ENCODE measurements around the gene ANKRD13B. TPM values are rescaled to one million over a fixed set of nuclear protein-coding genes. Genes with fewer than 3 reads are reported as not detected.

Gene ANKRD13B
- total and polyA plus RNA-seq, 2 of the 13 experiments (the other 11 are each of a cell fraction or from before 2014, with no cell fraction given), result 1.7 to 1.8 TPM

DNA sequence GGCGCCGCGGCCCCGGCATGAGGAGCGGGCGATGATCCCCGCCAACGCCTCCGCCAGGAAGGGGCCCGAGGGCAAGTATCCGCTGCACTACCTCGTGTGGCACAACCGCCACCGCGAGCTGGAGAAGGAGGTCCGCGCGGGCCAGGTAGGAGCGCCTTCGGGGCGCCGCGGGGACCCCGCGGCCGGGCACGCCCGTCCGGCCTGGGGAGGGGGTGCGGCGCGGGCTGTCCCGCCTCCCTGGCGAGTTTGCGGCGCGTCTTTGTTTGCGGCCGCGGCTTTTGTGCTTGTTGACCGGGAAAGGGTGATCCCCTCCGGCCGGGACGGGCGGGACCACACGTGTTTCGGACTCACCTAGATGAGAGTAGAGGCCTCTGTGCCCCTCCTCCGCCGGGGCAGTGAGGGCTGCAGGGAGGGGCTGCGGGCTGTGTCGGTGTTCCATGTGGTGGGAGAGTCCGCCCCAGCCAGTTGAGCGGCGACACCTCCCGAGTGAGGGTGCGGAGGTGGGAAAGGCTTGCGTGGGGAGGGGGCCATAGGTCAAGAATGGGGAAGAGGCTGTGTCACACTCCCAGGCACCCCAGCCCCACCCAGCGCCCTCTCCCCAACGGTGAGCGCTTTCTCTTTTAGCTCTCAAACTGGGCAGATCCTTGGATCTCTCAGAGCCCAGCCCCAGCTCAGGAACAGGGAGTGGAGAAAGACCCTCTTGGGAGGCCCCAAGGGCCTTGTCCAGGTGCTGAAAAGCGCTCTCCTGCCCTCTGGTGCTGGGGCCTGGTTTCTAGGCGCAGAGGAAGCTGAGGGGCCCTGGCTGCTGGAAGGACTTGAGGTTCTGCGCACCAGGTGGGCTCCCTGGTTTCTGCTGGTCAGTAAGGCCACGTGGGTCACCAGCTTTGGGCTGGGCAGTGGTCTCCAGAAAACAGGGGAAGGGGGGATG lies 923 bp downstream of the ANKRD13B start (continued):
- TF ChIP-seq NAIF1 (CRISPR knock-in tag; IDR thresholded peaks at IDR 0.05; ENCODE audit: borderline replicate concordance), result no peak
- TF ChIP-seq ZNF562 (CRISPR knock-in tag; IDR thresholded peaks at IDR 0.05; ENCODE audit: borderline replicate concordance), result no peak
- no peak for TF ChIP-seq ZNF224 (CRISPR knock-in tag; IDR thresholded peaks at IDR 0.05)
- no peak for TF ChIP-seq KDM3A (CRISPR knock-in tag; IDR thresholded peaks at IDR 0.05; ENCODE audit: low read depth)
- peak; percentile 24 for TF ChIP-seq XRCC5 (optimal IDR thresholded peaks at IDR 0.05; ENCODE audit: low read length)
- no peak for TF ChIP-seq KDM5B (CRISPR knock-in tag; IDR thresholded peaks at IDR 0.05; ENCODE audit: borderline replicate concordance)
- TF ChIP-seq ZNF329 (CRISPR knock-in tag; IDR thresholded peaks at IDR 0.05; ENCODE audit: low read depth), result no peak
- TF ChIP-seq CTCF (CRISPR knock-in tag; IDR thresholded peaks at IDR 0.05), result peak; percentile 74
- no peak for TF ChIP-seq ZBTB8A (CRISPR knock-in tag; IDR thresholded peaks at IDR 0.05; ENCODE audit: borderline replicate concordance, low read depth)
- TF ChIP-seq PCBP1 (IDR thresholded peaks at IDR 0.05; ENCODE audit: borderline replicate concordance, low read depth, low read length), result 0 out of 2 replicates have a peak, but pooled peaks have one; percentile 33
- TF ChIP-seq PTBP1 (IDR thresholded peaks at IDR 0.05; ENCODE audit: low read depth, low read length, poor library complexity, severe bottlenecking), result no peak
- no peak for TF ChIP-seq NCOA5 (CRISPR knock-in tag; IDR thresholded peaks at IDR 0.05)
- no peak for TF ChIP-seq ARNTL (CRISPR knock-in tag; IDR thresholded peaks at IDR 0.05)
- no peak for TF ChIP-seq MLLT10 (CRISPR knock-in tag; IDR thresholded peaks at IDR 0.05)
- 0 out of 2 replicates have a peak, but pooled peaks have one; percentile 38 for TF ChIP-seq ZNF441 (CRISPR knock-in tag; IDR thresholded peaks at IDR 0.05; ENCODE audit: borderline replicate concordance)
- TF ChIP-seq, protein P1, sequence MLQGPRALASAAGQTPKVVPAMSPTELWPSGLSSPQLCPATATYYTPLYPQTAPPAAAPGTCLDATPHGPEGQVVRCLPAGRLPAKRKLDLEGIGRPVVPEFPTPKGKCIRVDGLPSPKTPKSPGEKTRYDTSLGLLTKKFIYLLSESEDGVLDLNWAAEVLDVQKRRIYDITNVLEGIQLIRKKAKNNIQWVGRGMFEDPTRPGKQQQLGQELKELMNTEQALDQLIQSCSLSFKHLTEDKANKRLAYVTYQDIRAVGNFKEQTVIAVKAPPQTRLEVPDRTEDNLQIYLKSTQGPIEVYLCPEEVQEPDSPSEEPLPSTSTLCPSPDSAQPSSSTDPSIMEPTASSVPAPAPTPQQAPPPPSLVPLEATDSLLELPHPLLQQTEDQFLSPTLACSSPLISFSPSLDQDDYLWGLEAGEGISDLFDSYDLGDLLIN (CRISPR knock-in tag; IDR thresholded peaks at IDR 0.05; ENCODE audit: borderline replicate concordance), result no peak
- TF ChIP-seq WIZ (CRISPR knock-in tag; IDR thresholded peaks at IDR 0.05), result peak; percentile 66; the same call in 1 of the 2 replicates
- no peak for TF ChIP-seq TMF1 (CRISPR knock-in tag; IDR thresholded peaks at IDR 0.05; ENCODE audit: low read depth)
- no peak for TF ChIP-seq ZNF678 (CRISPR knock-in tag; IDR thresholded peaks at IDR 0.05)
- TF ChIP-seq ZGPAT (CRISPR knock-in tag; IDR thresholded peaks at IDR 0.05), result 0 out of 2 replicates have a peak, but pooled peaks have one; percentile 24
- 0 out of 2 replicates have a peak, but pooled peaks have one; percentile 40 for TF ChIP-seq HNRNPL (IDR thresholded peaks at IDR 0.05; ENCODE audit: low read depth, low read length)
- TF ChIP-seq TBL1XR1 (IDR thresholded peaks at IDR 0.05; ENCODE audit: borderline replicate concordance, low read length, partially characterized antibody), result no peak
- no peak for TF ChIP-seq CBX2 (IDR thresholded peaks at IDR 0.05; ENCODE audit: low read depth, low read length)
- no peak for TF ChIP-seq CBX2 (CRISPR knock-in tag; IDR thresholded peaks at IDR 0.05; ENCODE audit: low read depth)
- no peak for TF ChIP-seq TERF1 (CRISPR knock-in tag; IDR thresholded peaks at IDR 0.05)

All from HepG2 (cell line).